T-helper 1 cell treated with Interleukin-12 subunit alpha and Interleukin-12 subunit beta and Interleukin-4 antibody, amounts not matched to agents 30 ng/mL and 1 ng/mL, for 36 hours (primary cell): ENCODE results near the gene AANAT. TPM values are rescaled to one million over a fixed set of nuclear protein-coding genes. Genes with fewer than 3 reads are reported as not detected.

Experiments used
- intact Hi-C: fragments of 100-400 bp; cut with micrococcal nuclease; formaldehyde crosslinking; loops from one replicate; pipeline ENCODE4 v1.15.1; 2024
- total RNA-seq: library from RNA; stranded (reverse); gene quantifications from 2 replicates; pipeline ENCODE4 v1.2.3, GENCODE V29; 2022

AANAT gene
- total RNA-seq, 1 donor from 2014 or later, result not detected

DNA sequence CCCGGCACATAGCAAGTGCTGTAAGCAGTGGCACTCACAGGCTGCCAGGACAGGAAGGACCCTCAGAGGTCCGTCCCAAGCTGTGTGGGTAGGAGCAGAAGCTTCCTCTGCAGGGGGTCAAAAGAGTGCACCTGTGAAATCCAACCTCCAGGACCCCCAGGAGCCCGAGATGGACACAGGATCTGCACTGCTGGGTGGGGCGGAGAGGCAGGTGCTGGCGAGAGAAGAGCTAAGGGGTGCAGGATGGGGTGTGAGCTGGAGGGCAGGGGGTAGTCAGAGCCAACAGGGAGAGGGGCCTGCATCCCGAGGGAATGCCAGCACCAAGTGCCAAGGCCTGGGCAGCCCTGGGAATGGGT, 650 bp upstream of the AANAT start:
- intact Hi-C loops, result loop anchor here (1.0 kb wide), 6 partner anchors 13 to 158 kb away; partner anchors contain the start of genes RHBDF2 and UBE2O

DNA sequence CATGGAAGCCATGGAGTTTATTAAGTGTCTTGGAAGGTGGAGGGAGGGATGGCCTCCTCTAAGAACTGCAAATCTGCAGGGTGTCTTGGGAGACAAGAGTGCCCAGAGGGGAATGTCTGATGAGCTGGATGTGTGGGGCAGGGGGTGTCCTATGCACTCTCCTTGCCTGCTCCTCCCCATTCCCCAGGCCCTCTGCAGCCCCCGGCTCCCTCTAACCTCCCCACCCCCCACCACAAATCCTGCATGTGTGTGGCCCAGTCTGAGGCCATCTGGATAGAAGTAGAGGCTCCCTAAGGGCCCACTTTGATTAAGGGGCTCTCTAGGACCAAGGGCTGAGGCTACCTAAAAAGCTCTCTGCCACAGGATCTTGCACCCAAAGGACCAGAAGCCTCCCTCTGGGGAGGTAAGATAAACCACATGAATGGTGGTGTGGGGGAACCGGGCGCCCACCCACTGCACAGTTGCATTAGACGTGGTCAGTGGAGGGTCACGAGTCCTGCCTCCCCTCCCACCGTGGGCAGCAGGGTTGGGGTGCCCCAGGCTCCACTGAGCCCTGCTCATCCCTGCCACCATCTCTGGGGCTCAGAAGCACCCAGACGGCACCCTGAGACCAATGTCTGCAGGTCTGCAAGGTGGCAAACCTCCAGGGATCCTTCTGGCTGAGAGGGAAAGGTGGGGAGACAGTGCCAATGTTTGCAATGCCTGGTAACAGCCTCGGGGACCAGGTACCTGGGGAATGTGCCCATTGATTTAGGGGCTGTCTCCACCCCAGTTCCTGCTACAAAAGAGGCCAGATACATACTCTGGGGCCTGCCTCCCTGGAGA, 618 bp downstream of the AANAT start:
- intact Hi-C loops, result no loop called here

DNA sequence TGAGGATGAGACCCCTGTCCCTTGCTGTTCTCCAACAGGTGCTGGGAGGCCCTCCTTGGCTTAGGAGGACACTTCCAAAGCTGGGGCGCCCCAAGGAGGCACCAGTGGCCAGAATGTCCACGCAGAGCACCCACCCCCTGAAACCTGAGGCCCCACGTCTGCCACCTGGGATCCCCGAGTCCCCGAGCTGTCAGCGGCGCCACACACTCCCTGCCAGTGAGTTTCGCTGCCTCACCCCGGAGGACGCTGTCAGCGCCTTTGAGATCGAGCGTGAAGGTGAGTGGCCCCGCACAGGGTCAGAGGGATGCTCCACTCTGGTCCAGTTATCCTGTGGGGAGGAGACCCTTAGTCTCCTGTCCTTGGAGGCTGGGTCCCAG, 1.2 kb downstream of the AANAT start:
- intact Hi-C loops, result no loop called here

DNA sequence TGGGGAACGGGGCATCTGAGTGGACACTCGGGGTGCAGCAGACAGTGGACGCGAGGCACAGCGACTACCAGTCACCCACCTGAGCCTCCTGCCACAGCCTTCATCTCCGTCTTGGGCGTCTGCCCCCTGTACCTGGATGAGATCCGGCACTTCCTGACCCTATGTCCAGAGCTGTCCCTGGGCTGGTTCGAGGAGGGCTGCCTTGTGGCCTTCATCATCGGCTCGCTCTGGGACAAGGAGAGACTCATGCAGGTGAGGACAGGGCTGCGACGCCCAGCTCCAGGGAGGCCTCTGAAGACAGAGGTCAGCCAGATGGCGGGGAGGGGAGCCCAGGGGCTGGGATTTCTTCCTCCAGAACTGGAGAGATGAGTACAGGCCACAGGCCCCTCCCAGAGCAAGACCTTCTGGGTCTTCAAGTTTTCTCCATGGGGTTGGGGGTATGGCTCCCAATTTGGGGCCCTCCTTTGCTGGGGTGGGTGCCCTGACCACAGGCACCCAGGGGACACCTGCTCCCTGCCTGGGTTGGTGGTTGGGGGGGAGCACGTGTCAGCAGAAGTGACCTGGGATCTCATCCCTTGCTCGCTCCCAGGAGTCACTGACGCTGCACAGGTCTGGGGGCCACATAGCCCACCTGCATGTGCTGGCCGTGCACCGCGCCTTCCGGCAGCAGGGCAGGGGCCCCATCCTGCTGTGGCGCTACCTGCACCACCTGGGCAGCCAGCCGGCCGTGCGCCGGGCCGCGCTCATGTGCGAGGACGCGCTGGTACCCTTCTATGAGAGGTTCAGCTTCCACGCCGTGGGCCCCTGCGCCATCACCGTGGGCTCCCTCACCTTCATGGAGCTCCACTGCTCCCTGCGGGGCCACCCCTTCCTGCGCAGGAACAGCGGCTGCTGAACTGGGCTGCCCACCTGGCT, 1.9 kb downstream of the AANAT start:
- intact Hi-C loops, result no loop called here

DNA sequence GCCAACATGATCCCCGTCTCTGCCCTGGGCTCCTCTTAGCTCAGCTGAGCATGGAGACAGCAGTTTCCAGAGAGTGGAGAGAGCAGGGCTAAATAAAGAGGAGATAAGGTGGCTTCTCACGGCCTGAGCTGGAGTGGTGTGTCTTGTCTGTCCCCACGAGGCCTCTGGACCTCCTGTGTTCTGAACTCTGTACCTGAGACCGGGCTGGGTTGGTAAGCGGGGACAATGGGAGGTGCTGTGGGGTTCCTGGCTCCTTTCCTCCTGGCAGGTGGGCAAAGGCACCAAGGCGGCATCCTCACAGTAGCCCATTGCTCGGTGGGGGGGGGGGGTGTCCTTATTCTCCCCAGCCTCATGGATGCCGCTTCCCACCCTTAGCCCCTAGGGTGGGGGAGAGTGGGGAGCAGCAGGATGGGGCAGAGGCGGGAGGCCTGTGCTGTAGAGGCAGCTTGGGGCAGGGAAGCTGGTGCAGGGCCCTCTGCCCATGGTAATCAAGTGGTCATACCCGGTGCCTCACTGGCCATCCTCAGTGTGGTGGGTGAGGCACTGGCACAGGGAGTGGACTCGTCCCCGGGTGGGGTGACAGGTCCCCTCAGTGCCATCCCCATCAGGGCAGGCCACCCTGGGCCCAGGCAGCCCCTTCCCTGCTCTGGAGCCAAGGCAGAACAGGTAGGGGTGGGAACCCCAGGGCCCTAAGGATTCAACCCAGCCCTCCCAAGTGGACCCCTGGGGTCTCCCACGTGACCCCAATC, 2.8 kb downstream of the AANAT start:
- intact Hi-C loops, result no loop called here

DNA sequence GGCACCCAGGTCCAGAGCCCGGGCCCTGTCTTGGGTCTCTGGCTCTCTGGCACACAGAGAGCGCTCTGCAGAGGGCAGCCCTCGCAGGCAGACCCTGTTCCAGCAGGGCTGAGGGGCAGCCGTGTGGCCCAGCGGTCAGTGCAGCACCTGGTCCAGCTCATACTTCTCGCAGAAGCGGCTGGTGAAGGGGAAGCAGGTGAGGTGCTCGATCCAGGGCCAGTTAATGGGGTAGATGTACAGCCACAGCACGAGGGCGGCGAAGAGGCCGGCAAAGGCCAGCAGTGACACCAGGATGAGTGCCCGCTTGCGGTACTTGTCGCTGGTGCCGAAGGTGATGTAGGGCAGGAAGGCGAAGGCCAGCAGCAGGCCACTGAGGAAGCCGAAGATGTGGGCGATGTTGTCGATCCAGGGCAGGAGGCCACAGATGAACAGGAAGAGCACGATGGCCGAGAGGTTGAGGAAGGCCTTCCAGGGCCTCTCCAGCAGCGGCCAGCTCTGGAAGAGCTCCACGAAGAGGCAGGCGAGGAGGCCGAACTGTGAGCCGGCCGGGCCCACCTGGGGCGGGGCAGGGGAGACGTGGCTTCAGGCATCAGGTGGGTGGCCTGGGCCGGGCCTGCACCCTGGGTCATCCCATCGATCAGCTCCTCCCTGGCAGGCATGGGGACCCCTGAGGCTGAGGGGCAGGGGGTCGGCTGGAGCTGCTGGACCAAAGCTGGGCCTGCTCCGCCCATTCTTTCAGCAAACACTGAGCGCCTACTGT, 4.3 kb downstream of the AANAT start:
- intact Hi-C loops, result no loop called here

DNA sequence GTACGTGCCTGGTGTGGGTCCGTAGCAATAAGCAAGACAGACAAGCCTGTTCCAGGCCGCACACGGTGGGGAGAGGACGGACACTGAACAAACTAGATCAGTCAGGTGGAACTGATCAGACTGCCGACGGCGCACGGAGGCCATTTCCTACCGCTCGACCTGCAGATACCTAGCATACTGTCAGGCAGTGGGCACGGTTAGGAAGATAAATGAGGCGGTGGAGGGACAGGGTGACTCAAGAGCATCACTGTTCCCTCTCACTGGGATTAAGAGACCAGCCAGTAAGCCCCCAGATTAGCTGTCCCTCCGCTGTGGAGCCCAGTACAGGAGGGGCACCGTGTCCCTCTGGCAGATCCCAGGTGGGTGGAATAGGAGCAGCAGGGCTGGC, 4.8 kb downstream of the AANAT start:
- intact Hi-C loops, result no loop called here

DNA sequence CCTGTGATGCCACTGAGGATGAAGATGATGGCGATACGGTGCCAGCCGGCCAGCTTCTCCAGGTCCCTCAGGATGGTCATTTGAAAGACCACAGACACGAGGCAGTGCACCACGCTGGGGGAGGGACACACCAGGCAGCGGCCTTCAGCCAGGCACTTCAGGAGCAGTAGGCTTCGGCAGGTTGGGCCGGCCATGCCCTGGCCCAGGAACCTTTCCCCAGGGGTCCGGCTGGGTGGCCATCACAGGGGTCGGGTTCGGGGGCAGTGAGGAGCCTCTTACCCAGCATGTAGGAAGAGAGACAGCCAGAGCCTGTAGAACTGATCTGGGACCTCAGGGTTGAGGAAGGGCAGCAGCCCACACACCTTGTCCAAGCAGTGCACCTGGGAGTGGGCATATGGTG, 5.3 kb downstream of the AANAT start:
- intact Hi-C loops, result no loop called here

DNA sequence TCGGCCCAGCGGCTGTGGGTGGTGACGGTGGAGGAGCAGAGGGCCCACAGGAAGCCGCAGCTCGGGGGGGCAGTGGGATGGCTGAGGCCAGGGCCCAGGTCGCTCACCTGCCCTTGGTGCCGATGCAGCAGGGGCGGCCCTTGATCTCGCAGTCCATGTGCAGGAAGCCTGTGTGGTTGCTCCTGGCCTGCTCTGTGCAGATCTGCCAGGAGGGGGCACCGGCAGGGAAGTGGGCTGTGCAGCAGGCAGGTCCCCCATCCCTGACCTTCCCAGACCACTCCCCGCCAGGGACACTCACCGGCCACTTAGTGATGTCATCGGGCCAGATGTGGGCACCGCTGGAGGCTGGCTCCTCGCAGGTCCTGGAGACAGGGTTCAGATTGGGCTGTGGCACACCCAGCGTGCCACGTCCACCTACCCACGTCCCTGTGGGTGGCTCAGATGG, 6.2 kb downstream of the AANAT start:
- intact Hi-C loops, result no loop called here

DNA sequence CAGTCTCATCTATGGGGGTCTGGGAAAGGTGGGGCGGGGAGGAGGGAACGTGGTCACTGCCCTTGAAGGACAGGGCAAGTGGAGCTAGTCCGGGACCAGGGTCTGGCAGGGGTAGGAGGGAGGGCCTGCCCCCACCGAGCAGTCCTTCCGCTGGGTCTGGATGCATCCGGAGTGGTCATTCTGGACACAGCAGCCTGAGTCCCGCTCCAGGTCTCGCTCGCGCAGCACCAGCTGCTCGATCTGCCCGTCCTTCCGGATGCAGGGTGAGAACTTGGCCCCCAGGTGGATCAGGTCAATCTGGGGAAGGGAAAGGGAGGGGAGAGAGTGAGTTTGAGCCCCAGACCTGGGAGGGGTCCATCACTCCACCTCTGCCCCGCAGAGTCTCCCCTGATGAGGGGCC, 6.8 kb downstream of the AANAT start:
- intact Hi-C loops, result no loop called here

DNA sequence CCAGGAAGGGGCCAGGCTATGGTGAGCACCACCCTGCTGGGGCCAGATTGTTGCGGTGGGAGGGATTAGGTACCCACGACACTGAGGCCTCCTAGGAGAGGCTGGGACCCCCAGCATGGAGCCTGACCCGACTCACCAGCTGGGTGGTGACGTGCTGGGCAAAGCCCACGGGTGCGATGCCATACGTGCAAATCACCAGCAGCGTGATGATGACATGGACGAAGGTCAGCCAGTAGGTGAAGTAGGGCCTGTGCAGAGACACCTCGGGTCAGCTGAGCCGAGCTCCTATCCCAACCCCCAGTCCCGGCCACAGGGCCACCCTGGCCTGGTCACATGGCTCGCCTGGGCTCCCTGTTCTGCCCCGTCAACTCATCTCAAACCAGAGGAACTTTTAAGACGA, 7.5 kb downstream of the AANAT start:
- intact Hi-C loops, result no loop called here

DNA sequence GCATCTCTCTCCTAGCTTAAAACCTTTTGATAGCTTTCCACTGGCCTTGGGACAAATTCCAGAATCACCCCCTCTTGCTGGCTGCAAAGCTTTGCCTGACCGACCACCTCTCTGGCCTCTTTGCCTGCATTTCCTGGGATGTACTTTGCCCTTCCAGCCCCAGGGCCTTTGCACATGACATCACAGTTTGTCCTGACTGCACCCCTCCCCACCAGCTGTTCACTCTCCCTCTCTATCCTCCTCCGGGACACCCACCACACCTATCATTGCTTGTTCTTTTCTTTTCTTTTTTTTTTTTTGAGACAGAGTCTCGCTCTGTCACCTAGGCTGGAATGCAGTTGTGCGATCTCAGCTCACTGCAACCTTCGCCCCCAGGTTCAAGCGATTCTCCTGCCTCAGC, 7.9 kb downstream of the AANAT start:
- intact Hi-C loops, result no loop called here

DNA sequence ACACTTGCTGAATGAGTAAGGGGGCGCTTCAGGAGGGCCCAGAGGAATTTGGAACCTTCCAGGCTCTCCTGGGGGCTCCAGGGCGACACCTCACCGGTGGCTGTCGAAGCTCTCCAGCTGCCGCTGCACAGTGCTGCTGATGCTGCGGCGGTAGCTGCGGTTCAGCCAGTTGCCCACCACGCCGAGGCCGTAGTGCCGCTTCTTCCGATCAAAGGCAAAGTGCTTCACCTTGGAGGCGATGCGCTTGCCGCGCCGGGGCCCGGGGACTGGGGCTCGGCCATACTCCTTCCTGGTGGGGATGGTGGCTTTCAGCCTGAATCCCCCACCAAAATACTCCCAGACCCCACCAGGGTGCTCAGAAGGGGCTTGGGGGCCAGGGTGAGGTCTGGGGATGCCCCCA, 9.3 kb downstream of the AANAT start:
- intact Hi-C loops, result no loop called here

DNA sequence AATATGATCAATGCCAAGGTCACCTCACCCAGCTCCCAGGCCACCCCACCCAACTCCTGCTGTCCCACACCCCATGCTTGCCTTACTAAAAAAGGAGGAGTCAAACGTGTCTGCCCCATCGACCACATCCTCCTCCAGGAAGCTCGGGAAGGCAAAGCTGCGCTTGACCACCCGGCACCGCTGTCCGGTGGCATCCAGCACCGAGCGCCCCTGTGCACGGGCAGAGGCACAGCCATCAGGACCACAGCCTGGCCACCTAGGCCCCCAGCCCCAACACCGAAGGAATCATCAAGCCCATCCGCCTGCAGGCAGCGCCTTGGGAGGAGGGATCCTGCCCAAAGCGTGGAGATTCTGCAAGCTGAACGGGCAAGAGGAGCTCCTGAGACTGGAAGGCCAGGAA, 10.2 kb downstream of the AANAT start:
- intact Hi-C loops, result no loop called here

DNA sequence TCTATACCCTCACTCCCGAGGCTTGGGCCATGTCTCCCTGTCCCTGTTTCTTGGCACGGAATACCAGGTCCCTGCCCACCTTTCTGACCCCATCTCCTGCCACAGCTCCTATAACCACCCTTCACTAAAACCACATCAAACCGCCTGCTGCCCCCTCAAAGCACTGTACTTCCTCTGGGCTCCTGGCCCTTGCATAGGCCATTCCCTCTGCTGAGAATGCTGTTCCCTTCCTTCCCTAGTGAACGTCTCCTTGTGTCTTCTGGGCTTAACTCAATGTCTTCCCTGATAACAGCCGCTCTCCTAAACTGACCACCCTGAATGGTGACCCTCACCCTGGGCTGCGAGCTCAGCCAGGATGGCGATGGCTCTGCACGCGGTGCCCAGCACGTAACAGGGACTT, 10.7 kb downstream of the AANAT start:
- intact Hi-C loops, result no loop called here

DNA sequence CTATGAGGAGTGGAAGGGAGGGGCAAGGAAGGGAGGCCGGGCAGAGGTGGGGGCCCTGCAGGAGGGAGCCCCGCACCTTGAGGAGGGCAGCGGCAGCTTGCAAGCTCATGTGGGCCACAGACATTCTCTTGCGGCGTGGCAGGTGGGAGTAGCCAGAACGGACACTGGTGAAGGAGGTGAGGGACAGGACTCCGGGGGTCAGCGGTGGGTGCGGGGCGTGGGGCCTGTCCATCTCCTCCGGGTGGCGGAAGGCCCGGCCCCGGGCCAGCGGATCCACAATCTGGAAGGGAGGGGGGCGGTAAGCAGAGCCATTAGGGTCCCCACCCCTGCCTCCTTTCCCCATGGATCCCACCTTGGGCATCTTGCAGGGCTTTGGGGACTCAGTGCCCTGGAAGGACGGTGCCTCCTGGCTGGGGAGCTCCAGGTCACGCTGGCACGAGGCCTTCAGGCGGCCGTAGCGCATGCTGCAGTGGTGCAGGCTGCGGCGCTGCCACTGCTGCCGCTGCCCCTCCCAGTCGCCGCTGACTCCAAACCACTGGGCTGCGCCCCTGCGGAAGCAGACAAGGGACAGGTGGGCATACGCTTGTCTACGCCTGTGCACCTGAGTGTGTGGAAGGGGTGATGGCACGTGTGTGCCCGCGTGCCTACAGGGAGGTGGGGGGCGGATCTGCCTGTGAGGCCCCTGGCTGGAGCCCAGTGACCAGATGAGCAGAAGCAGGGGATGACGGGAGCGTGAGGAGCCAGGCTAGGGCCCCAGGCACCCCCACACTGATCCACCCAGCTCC, 11.5 kb downstream of the AANAT start:
- intact Hi-C loops, result no loop called here

DNA sequence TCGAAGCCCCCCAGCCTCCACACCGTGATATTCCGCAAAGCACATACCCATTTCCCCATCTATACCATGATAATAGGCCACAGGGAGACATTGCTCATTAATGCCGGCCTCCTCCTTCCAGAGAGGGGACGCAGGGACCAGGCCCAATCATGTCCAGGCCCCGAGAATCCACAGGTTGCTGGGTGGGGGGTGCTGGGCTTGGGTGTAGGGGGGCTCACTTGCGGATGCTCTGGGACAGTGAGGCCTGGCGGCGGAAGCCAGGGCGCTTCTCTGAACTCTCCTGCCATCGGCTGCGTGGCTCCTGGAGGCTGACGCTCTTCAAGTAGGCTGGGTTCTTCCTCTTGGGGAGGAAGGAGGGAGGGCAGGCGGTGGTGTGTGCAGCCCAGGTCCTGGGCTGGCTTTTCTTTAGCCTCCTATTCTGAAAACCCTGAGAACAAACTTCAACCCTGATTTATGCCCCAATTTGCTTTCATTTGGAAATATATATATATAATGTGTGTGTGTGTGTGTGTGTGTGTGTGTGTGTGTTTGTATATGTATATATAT, 12.2 kb downstream of the AANAT start:
- intact Hi-C loops, result no loop called here

DNA sequence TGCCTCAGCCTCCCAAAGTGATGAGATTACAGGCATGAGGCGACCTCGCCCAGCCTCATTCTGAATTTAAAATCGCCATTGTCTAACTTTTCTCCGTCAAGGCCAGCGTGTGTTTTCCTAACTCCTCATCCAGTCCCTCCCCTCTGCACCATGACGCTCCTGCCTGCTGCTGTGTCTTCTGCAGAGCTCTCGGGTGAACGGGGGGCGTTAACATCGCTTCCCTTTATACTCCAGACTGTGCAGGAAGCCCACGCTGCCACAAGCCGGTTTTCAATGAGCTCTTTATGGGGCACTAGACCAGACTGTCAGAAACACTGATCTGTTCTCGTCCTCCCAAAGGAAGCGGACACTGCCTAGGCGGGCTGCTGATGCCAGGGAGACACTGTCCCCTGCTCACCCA, 13.2 kb downstream of the AANAT start:
- intact Hi-C loops, result no loop called here

DNA sequence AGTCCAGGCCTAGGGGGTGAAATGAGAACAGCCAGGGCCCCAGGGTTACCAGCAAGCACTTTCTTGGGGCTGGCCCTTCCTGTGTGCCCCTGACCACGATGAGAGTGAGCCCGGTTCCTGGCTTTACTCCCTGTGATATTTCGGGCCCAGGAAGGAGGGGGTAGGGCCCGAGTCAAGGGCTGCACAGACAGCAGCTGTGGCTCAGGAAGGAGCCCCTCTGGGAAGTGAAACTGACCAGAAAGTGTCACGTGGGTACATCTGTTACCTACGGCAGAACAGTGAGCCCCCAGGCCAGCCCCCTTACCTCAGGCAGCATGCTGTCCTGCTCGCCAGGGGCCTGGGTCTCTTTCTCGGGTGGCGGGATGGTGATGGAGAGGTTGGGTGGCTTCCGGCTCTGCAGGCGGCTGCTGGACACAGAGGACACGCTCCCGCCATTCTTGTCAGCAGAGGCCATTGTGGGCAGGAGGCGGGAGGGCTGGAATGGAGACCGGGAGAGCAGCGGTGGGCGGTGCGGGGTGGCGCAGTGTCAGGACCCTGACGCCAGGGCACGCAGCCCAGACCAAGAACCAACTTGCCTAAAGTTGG, 13.8 kb downstream of the AANAT start:
- intact Hi-C loops, result no loop called here
